Measurements from ENCODE around the gene MED26. TPM values are rescaled to one million over a fixed set of nuclear protein-coding genes. Genes with fewer than 3 reads are reported as not detected.

The MED26 gene
- total RNA-seq, 1 donor from 2014 or later = 15.0 TPM

DNA sequence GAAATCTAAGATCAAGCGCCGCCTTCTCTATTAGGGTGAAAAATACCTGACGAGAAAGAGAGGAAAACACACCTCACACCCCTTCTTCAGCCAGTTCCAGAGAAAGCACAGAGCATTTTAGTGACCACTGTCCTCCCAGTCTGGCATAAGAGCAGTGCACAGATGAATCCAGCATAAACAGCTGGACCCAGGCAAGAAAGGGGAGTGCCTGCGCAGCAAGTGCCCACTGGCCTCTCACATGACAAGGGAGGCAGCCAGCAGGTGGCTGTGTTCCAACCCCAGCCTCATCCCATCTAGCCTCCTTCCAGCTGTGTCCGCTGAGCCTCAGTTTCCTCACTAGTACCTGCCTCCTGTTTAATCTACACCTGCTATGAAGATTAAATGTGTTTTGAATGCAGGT is 8.0 kb downstream of the MED26 start:
- no peaks in the 10 kb centered on the region for H3K9me3 ChIP-seq (ENCODE audit: insufficient read depth, low read depth, low read length)
- no peak for DNase-seq (ENCODE audit: low read depth)
- Mint-ChIP-seq H3K27ac (ENCODE audit: unreplicated experiment) (no peak overlapping the region), H3K27me3 (ENCODE audit: low read depth, unreplicated experiment) (no peaks in the 10 kb centered on the region), H3K9me3 (ENCODE audit: unreplicated experiment) (no peaks in the 10 kb centered on the region), H3K4me3 (ENCODE audit: unreplicated experiment) (no peak overlapping the region), H3K36me3 (ENCODE audit: low read depth, unreplicated experiment) (peaks cover 3% of the 10 kb centered on the region), H3K4me1 (ENCODE audit: low read depth, unreplicated experiment) (peaks cover 14% of the 10 kb centered on the region)
- no peak overlapping the region for H2AFZ ChIP-seq (ENCODE audit: low read depth, low read length)
- no peak overlapping the region for H3K4me3 ChIP-seq (ENCODE audit: insufficient read depth, low read depth, low read length)
- TF ChIP-seq, protein P1, sequence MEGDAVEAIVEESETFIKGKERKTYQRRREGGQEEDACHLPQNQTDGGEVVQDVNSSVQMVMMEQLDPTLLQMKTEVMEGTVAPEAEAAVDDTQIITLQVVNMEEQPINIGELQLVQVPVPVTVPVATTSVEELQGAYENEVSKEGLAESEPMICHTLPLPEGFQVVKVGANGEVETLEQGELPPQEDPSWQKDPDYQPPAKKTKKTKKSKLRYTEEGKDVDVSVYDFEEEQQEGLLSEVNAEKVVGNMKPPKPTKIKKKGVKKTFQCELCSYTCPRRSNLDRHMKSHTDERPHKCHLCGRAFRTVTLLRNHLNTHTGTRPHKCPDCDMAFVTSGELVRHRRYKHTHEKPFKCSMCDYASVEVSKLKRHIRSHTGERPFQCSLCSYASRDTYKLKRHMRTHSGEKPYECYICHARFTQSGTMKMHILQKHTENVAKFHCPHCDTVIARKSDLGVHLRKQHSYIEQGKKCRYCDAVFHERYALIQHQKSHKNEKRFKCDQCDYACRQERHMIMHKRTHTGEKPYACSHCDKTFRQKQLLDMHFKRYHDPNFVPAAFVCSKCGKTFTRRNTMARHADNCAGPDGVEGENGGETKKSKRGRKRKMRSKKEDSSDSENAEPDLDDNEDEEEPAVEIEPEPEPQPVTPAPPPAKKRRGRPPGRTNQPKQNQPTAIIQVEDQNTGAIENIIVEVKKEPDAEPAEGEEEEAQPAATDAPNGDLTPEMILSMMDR (IDR thresholded peaks at IDR 0.05; ENCODE audit: insufficient read depth, low read depth, low read length) = no peak
- TF ChIP-seq EZH2 (IDR thresholded peaks at IDR 0.05; ENCODE audit: insufficient read depth, low read length) = no peak
- no peak overlapping the region for H3K27ac ChIP-seq (ENCODE audit: low read depth, low read length)
- no peak overlapping the region for H3K9ac ChIP-seq (ENCODE audit: low read length)
- no peak for FAIRE-seq
- peaks cover 100% of the 10 kb centered on the region for H4K20me1 ChIP-seq (ENCODE audit: insufficient read depth, low read length)
- no peak overlapping the region for H3K4me2 ChIP-seq (ENCODE audit: low read length)
- peaks cover 4% of the 10 kb centered on the region for H3K4me1 ChIP-seq (ENCODE audit: insufficient read depth, low read length)
- no peaks in the 10 kb centered on the region for H3K27me3 ChIP-seq (ENCODE audit: insufficient read depth, low read length)
- peaks cover 5% of the 10 kb centered on the region for H3K36me3 ChIP-seq (ENCODE audit: insufficient read depth, low read length)
- H3K79me2 ChIP-seq (ENCODE audit: insufficient read depth, low read length) = peaks cover 100% of the 10 kb centered on the region

DNA sequence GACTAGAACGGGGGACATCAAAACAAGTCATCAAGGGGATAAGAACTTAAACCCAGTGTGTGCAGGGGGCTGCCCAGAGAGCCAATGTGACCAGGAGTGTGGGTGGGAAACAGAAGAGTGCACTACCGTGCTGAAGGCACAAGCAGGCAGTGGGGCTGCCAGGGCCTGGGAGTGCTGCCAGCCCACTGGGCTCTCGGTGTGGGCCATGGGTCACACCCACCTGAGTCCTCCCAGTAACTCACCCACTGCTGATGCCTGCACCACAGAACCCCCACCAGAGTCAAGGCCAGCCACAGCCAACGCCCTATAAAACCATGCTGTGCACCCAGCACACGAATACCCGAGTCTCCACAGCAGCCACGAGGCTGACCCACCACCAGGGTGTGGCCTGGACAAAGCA is 8.5 kb downstream of the MED26 start:
- H2AFZ ChIP-seq (ENCODE audit: low read depth, low read length) = no peak overlapping the region
- H3K36me3 Mint-ChIP-seq (ENCODE audit: low read depth, unreplicated experiment) = peaks cover 3% of the 10 kb centered on the region
- no peaks in the 10 kb centered on the region for H3K9me3 Mint-ChIP-seq (ENCODE audit: unreplicated experiment)
- no peak overlapping the region for H3K4me3 ChIP-seq (ENCODE audit: insufficient read depth, low read depth, low read length)
- H3K27me3 Mint-ChIP-seq (ENCODE audit: low read depth, unreplicated experiment) = no peaks in the 10 kb centered on the region
- H3K4me1 Mint-ChIP-seq (ENCODE audit: low read depth, unreplicated experiment) = peaks cover 18% of the 10 kb centered on the region
- H4K20me1 ChIP-seq (ENCODE audit: insufficient read depth, low read length) = peaks cover 100% of the 10 kb centered on the region
- no peak for DNase-seq (ENCODE audit: low read depth)
- H3K36me3 ChIP-seq (ENCODE audit: insufficient read depth, low read length) = peaks cover 3% of the 10 kb centered on the region
- H3K4me3 Mint-ChIP-seq (ENCODE audit: unreplicated experiment) = peak overlapping the region; percentile 20
- peak overlapping the region; percentile 4 for H3K4me2 ChIP-seq (ENCODE audit: low read length)
- no peak for FAIRE-seq
- H3K27ac Mint-ChIP-seq (ENCODE audit: unreplicated experiment) = no peak overlapping the region
- H3K9ac ChIP-seq (ENCODE audit: low read length) = no peak overlapping the region
- no peaks in the 10 kb centered on the region for H3K27me3 ChIP-seq (ENCODE audit: insufficient read depth, low read length)
- peaks cover 4% of the 10 kb centered on the region for H3K4me1 ChIP-seq (ENCODE audit: insufficient read depth, low read length)
- no peaks in the 10 kb centered on the region for H3K9me3 ChIP-seq (ENCODE audit: insufficient read depth, low read depth, low read length)
- TF ChIP-seq EZH2 (IDR thresholded peaks at IDR 0.05; ENCODE audit: insufficient read depth, low read length) = no peak
- TF ChIP-seq, protein P1 (IDR thresholded peaks at IDR 0.05; ENCODE audit: insufficient read depth, low read depth, low read length) = no peak
- H3K79me2 ChIP-seq (ENCODE audit: insufficient read depth, low read length) = peaks cover 100% of the 10 kb centered on the region
- no peak overlapping the region for H3K27ac ChIP-seq (ENCODE audit: low read depth, low read length)

DNA sequence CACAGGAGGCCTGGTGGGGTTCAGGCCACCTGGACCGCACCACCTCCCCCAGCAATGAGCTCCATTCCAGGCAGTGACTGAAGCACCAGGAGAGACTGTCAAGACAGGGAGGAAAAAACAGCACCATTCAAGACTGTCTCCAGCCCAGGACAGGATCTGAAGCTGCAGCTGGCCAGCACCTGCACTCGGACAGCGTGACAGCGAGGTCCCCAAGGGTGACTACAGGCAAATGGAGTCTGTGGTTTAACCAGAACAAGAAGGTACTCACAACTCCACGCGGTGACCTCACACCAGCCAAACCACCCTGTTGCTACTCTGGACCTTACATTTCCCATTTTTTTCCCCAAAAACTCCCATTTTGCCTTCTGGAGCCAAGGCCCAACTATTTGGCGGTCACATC is 9.8 kb downstream of the MED26 start:
- TF ChIP-seq EZH2 (IDR thresholded peaks at IDR 0.05; ENCODE audit: insufficient read depth, low read length) = no peak
- TF ChIP-seq, protein P1 (IDR thresholded peaks at IDR 0.05; ENCODE audit: insufficient read depth, low read depth, low read length) = no peak
- H2AFZ ChIP-seq (ENCODE audit: low read depth, low read length) = no peak overlapping the region
- Mint-ChIP-seq H3K4me1 (ENCODE audit: low read depth, unreplicated experiment) (peaks cover 18% of the 10 kb centered on the region), H3K9me3 (ENCODE audit: unreplicated experiment) (no peaks in the 10 kb centered on the region), H3K27ac (ENCODE audit: unreplicated experiment) (no peak overlapping the region), H3K27me3 (ENCODE audit: low read depth, unreplicated experiment) (no peaks in the 10 kb centered on the region), H3K36me3 (ENCODE audit: low read depth, unreplicated experiment) (peaks cover 2% of the 10 kb centered on the region), H3K4me3 (ENCODE audit: unreplicated experiment) (no peak overlapping the region)
- H3K27ac ChIP-seq (ENCODE audit: low read depth, low read length) = no peak overlapping the region
- no peaks in the 10 kb centered on the region for H3K36me3 ChIP-seq (ENCODE audit: insufficient read depth, low read length)
- H3K4me3 ChIP-seq (ENCODE audit: insufficient read depth, low read depth, low read length) = no peak overlapping the region
- H4K20me1 ChIP-seq (ENCODE audit: insufficient read depth, low read length) = peaks cover 100% of the 10 kb centered on the region
- FAIRE-seq = no peak
- H3K4me1 ChIP-seq (ENCODE audit: insufficient read depth, low read length) = peaks cover 4% of the 10 kb centered on the region
- peaks cover 100% of the 10 kb centered on the region for H3K79me2 ChIP-seq (ENCODE audit: insufficient read depth, low read length)
- H3K9ac ChIP-seq (ENCODE audit: low read length) = no peak overlapping the region
- DNase-seq (ENCODE audit: low read depth) = no peak
- H3K27me3 ChIP-seq (ENCODE audit: insufficient read depth, low read length) = no peaks in the 10 kb centered on the region
- H3K9me3 ChIP-seq (ENCODE audit: insufficient read depth, low read depth, low read length) = no peaks in the 10 kb centered on the region
- no peak overlapping the region for H3K4me2 ChIP-seq (ENCODE audit: low read length)
